Coronary artery (tissue), 2 donors: Measurements from ENCODE around the gene KRT34.

Experiments used
- DNase-seq: peaks from one replicate; pipeline ENCODE4 v3.0.0-alpha.2; 2017; ENCODE audit warnings: low spot score
- H3K27ac ChIP-seq, 2 donors: fragments of 200-600 bp; sonication (generic); one replicate each; pipeline ENCODE4 v1.5.1; 2016 to 2019
- H3K4me3 ChIP-seq: fragments of 200-600 bp; sonication (generic); 2 replicates; pipeline ENCODE4 v1.5.1; 2016; ENCODE audit warnings: mild to moderate bottlenecking, moderate library complexity
- TF ChIP-seq, protein P1 (sequence below): fragments of 200-600 bp; sonication (generic); IDR thresholded peaks from one replicate; pipeline ENCODE4 v1.5.1; 2019; ENCODE audit warnings: antibody characterized with exemption

KRT34 gene

DNA sequence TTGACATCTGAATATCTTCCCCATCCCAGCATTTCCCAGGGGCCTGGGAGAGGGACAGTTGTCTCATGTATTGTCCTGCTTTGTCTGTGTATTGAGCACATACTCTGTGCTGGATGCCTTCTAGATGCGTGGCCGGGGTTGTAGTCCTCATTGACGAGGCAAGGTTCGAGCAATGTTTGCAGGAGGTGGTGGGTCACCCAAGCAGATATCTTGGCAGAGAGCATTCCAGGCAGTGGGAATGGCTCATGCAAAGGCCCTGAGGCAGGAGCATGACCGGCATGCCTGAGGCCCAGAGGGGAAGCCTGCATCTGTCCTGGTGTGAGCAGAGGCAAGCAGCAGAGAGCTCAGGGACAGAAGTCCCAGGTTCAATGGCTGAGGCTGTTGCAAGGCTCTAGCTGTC is 49.0 kb downstream of the KRT34 start:
- DNase-seq: no peak
- TF ChIP-seq, protein P1, sequence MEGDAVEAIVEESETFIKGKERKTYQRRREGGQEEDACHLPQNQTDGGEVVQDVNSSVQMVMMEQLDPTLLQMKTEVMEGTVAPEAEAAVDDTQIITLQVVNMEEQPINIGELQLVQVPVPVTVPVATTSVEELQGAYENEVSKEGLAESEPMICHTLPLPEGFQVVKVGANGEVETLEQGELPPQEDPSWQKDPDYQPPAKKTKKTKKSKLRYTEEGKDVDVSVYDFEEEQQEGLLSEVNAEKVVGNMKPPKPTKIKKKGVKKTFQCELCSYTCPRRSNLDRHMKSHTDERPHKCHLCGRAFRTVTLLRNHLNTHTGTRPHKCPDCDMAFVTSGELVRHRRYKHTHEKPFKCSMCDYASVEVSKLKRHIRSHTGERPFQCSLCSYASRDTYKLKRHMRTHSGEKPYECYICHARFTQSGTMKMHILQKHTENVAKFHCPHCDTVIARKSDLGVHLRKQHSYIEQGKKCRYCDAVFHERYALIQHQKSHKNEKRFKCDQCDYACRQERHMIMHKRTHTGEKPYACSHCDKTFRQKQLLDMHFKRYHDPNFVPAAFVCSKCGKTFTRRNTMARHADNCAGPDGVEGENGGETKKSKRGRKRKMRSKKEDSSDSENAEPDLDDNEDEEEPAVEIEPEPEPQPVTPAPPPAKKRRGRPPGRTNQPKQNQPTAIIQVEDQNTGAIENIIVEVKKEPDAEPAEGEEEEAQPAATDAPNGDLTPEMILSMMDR: no peak
- Histone ChIP-seq H3K27ac (no peak overlapping the region), H3K4me3 (no peak overlapping the region)

DNA sequence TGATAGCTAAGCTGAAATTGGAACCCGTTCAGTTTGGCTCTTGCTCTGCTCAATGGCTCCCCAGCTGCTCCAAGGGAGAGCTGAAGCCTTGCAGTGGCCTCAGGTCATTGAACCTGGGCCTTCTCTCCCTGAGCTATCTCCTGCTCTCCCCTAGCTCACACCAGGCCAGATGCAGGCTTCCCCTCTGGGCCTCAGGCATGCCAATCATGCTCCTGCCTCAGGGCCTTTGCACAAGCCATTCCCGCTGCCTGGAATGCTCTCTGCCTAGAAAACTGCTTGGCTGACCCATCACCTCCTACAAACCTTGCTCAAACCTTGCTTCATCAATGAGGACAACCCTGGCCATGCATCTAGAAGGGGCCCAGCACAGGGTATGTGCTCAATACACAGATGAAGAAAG is 49.9 kb downstream of the KRT34 start:
- DNase-seq: no peak
- no peak overlapping the region for H3K27ac ChIP-seq
- TF ChIP-seq, protein P1: no peak
- H3K4me3 ChIP-seq: no peak overlapping the region

DNA sequence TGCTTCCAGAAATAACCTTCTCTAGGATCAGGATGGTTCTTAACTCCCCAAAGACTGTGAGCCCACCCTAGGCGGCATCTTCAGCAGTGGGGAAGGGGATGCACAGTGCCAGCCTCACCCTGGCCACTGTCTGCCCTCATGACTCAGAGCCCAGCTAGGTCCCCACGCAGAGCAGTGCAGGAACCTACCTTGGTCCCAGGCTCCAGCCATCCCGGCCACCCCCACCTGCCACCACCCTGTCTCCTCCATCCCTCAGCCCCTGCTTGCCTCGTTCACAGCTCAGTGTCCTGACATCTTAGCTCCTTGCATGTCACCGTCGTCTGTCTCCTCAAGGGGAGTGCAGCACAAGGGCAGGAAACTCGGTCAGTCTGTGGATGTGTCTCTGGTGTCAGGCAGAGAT is 50.5 kb downstream of the KRT34 start:
- TF ChIP-seq, protein P1: no peak
- Histone ChIP-seq H3K4me3 (no peak overlapping the region), H3K27ac (no peak overlapping the region)
- no peak for DNase-seq

DNA sequence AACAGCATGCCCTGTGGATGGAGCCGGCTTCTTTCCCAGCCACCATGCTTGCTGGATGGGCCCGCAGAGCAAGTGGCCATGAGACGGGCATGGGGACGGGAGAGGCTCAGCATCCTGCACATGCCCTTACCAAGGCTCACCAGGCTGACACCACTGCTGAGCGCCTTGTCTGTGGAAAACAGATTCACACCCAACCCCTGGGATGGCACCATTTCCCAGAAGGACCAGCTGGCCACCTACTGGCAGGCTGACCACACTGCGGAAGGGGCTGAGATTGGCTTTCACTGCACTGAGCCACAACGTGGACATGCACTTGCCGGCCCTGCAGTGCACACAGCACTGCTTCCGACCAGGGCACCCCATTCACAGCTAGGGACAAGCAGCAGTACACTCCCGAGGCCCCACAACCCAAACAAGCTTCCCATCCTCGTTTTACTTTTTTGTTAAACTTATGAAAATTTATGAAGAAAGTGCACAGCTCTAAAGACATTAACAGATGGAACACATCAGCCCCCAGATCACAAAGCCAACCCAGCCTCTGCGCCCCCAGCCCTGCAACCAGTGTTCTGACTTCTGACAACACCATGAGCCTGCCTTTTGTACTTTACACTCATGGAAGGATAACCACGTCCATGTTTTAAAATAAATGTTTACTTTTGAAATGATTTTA is 52.7 kb downstream of the KRT34 start:
- H3K4me3 ChIP-seq: no peak overlapping the region
- TF ChIP-seq, protein P1: peak; percentile 26
- H3K27ac ChIP-seq: no peak overlapping the region
- DNase-seq: no peak

DNA sequence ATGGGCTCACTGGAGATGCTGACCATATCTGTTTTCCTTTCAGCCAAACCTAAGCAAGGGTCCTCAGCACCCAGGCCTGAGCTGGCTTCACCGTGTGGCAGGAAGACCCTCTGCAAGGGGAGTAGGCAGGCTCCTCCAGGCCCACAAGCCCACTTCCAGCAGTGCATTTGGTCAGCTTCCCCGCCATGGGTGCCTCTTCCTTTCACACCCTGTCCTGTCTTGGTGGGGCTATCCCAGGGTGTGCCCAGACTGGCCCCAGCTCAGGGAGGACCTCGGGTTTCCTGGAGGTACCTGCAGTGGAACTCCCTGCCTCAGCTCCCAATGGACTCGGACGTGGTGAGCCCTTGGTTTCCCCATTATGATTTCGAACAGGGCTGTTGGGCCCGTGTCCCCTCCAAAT is 53.9 kb downstream of the KRT34 start:
- Histone ChIP-seq H3K27ac (no peak overlapping the region), H3K4me3 (no peak overlapping the region)
- no peak for DNase-seq
- TF ChIP-seq, protein P1: no peak
